HG02763 (cell line): ENCODE measurements around the gene EPB41L2.

Source experiments
- ATAC-seq: cut with Tn5 transposase; IDR thresholded peaks from one replicate; pipeline ENCODE4 v1.9.1; 2021; ENCODE audit warnings: mild to moderate bottlenecking, moderate library complexity; ENCODE audit not compliant: unreplicated experiment

EPB41L2 gene

DNA sequence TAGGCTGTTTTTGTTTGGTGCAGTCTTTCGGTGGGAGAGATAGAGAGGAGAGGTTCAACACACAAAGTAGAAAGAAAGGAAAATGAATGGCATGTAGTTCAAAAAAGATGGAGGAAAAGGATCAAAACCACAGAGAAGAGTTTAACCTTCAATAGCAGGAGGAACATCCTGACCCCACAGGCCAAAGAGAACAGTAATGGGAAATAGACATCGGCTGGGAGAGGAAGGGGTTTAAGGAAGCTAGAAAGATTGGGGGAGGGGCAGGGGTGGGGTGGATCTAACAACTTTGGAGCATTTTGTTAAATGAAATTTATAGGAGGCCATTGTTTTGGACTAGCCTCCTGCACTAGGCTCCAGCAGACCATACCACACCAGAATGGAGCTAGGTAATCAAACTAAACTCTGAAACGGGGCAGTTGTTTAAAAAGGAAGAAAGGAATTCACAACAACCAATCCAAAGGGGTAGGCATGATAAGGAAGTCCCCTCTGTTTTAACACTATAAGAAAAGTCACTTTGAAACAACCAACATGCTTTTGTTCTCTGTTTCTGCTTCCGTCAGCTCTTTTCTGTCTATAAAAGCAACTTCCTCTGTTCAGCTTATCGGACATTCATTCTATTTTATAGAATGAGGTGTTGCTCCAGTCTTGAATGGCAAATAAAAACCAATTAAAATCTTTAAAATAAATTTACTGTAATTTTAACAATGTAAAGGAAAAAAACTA, 82.6 kb downstream of the EPB41L2 start:
- ATAC-seq = no peak

DNA sequence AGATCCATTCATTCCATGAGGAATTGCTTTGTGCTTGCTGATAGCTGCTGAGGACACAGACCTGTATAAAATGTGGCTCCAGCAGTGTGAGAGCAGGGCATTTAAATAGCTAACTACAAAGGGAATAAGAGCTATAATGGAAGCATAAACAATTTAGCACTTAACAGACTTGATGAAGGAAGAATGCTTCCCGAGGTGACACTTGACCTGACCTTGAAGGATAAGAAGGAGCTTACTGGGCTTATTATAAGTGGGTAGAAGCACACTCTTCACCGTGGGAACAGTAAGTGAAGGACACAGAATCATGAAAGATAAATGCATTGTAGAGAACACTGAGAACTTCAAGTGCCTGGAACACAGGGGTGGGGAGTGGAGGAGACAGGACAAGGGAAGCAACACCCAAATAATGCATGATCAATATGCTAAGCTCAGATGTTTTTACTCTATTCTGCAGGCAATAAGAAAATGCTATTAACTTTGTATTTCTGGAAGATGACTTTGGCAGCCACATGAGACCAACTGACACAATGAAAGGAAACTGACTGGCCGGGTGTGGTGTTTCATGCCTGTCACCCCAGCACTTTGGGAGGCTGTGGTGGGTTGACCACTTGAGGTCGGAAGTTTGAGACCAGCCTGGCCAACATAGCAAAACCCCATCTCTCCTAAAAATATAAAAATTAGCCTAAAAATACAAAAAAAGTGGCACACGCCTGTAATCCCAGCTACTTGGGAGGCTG, 84.2 kb downstream of the EPB41L2 start:
- ATAC-seq = no peak

DNA sequence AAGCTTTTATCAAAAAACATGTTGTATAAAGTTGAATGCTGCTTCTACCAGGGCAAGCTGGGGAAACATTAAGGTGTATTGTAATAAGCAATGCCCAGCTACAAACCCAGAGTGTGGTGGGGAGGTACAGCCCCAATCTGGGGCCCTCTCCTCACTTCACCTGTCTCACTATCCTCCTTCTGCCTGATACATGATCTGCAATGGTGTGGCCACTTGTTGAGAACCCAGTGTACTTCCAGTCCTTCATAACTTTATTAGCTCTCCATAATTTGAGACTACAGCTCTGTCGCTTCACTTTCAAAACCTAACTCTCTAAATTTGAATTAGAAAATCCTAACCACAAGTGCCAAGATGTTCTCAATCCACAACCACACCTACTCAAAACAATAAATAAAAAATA, 84.9 kb downstream of the EPB41L2 start:
- no peak for ATAC-seq

GRCh38 chr6:130975325-130975724, 87.7 kb downstream of the EPB41L2 start:
- ATAC-seq = no peak

DNA sequence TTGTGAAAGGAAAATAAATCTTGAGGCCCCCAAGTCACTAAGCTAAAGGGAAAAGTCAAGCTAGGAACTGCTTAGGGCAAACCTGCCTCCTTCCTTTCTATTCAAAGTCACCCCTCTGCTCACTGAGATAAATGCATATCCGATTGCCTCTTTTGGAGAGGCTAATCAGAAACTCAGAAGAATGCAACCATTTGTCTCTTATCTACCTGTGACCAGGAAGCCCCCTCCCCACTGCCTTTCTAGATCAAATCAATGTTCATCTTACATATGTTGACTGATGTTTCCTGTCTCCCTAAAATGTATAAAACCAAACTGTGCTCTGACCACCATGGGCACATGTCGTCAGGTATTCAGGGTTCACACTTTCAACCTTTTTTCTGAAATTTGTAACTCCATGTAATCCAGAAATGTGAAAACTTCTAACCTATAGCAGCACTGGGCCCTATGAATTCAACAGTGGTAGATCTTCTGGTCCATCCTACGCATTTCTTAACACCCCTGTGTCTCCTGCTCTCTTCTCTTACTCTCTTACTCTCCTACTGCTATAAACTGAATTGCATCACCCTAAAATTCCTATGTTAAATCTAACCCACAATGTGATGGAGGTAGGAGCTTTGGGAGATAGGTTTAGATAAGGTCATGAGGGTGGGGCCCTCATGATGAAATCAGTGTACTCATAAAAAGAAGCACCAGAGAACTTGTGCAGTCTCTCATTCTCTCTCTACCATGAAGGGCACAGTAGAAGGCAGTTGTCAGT, 89.3 kb downstream of the EPB41L2 start:
- no peak for ATAC-seq

DNA sequence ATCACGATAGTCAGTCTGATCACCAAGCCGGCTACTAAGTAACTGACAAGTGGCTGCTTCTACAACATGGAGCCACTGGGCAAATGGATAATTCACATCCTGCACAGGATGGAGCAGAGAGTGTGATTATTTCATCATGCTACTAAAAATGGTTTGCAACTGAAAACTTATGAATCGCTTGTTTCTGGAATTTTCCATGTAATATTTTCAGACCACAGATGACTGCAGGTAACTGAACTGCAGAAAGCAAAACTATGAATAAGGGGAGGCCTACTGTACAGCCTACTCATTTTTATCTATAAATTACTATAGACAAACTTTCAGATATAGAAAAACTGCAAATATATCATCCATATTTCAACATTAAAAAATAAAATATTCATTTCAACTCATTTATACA, 91.5 kb downstream of the EPB41L2 start:
- no peak for ATAC-seq

GRCh38 chr6:130970839-130971410, 92.1 kb downstream of the EPB41L2 start:
- no peak for ATAC-seq

GRCh38 chr6:130969791-130970491, 93.1 kb downstream of the EPB41L2 start:
- ATAC-seq = no peak

GRCh38 chr6:130969166-130969565, 93.9 kb downstream of the EPB41L2 start:
- ATAC-seq = no peak

- ATAC-seq = no peak
Measured at GRCh38 chr6:130968476-130968875, 94.6 kb downstream of the EPB41L2 start.

DNA sequence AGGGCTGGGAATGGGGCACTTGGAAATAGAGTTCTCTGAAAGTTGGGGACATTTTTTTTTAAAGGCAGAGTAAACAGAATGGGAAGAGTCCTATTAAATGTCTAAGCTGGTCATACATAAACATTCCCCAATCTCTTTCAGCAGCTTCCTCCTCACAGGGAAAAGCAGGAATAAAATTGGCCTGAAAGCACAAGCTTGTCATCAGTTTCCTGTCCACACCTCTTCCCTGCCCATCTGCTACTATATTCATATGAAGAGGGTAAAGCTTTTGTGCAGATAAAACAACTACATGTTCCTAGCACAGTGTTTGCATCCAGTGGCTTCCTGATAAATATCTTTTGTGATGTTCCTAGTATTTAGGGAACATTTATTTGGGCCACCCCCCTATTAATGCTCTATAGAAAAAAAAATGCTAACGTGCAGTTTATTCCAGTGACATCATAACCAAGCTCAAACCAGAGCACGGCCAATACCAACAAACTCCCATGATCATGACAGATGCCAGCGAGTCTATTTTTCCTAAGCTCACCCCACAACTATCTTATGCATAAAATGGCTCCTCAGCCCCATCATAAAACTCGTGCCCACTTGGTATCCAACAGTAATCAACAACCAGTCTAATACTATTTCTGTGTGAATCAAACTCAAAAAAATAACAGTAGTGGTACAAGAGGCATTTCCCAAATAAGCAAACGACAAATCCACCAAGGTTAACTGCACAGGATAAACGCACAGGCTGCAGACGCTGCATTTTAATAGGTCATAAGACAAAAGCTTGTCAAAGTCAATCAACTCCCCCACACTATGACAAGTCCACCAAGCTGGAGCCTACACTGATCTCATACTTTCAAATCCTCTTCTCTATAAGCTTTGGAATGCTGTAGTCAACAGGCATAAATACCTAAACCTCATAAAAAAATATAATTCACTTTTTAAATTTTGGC, 95.3 kb downstream of the EPB41L2 start:
- no peak for ATAC-seq

DNA sequence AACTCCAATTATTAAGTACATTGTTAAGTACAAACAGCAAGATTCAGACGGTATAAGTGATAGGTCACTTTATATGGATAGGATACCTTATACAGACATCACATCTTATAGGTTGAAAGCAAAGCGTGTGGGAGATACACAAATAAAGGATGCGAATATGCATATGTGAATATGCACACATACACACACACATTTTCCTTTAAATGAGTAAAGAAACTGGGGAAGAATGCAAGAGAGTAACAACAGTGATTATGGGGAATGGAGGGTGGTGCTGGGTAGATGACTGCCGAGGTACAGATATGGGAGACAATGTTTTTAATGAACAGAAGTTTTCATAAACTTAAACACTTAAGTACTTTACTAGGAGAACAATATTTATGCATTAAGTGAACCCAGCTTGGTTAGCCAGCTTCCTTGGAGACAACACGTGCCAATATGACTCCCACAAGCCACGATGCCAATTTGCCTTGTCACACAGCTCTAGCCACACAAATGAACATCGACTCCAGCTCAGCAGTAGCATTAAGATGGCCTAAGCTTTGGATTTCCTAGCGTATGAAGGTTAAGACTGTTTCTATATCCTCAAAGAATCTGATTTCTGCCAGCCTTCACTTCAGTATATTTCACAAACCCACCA, 96.6 kb downstream of the EPB41L2 start:
- ATAC-seq = no peak

DNA sequence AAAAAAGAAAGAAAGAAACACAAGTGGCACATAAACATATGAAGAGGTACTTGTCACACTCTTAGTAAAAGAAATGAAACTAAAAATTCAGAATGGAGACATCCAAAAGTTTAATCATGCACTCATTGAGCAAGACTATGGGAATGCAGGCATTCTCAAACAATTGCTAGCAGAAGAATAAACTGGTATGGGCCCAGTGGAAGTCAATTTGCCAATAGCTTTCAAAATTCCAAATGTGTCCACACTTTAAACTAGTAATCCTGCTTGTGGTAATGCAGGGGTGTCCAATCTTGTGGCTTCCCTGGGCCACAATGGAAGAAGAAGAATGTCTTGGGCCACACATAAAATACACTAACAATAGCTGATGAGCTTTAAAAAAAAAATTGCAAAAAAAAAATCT, 97.4 kb downstream of the EPB41L2 start:
- no peak for ATAC-seq

GRCh38 chr6:130964808-130965604, 98.0 kb downstream of the EPB41L2 start:
- no peak for ATAC-seq

DNA sequence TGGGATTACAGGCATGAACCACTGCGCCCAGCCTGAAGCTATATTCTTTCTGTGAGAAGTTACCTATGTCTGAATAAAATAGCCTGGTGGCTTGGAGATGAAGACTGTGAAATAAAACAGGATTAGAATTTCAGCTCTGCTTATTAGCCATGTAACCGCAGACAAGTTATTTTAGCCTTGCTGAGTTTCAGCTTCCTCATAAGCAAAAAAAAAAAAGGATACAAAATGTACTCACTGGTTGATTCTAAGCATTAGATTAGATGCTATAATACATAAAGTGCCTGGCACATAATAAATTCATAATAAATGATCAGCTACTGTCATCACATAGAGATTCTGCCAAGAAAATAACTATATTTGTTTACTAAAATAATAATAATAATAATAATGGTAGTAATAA, 98.8 kb downstream of the EPB41L2 start:
- no peak for ATAC-seq

- no peak for ATAC-seq
Measured at GRCh38 chr6:130962966-130963365, 100.1 kb downstream of the EPB41L2 start.

- ATAC-seq = no peak
Measured at GRCh38 chr6:130961148-130961547, 101.9 kb downstream of the EPB41L2 start.

- ATAC-seq = no peak
Measured at GRCh38 chr6:130959951-130960350, 103.1 kb downstream of the EPB41L2 start.
